Fibroblast of peridontal ligament (primary cell): ENCODE data around the gene HLA-DMA.

Experiments used
- DNase-seq: peaks from one replicate; pipeline ENCODE4 v3.0.0-alpha.2; 2010; ENCODE audit errors: extremely low read depth

Gene HLA-DMA

GRCh38 chr6:32974541-32975308 is 21.8 kb upstream of the HLA-DMA start:
- no peak for DNase-seq

DNA sequence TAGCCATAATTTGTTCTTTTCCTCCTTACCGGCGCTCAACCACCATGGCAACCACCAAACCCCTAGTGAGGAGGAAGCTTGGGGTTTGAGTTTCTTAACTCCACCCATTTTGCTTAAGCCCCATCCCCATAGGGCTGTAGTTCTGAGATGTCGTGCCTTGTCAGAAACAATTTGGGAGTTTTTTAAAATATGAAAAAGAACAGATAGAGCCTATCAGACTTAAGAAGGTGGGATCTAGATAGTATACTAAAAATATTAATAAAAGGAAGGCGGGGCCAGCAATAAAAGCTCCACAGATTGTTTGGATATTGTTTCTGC is 21.1 kb upstream of the HLA-DMA start:
- peak; percentile 67 for DNase-seq

DNA sequence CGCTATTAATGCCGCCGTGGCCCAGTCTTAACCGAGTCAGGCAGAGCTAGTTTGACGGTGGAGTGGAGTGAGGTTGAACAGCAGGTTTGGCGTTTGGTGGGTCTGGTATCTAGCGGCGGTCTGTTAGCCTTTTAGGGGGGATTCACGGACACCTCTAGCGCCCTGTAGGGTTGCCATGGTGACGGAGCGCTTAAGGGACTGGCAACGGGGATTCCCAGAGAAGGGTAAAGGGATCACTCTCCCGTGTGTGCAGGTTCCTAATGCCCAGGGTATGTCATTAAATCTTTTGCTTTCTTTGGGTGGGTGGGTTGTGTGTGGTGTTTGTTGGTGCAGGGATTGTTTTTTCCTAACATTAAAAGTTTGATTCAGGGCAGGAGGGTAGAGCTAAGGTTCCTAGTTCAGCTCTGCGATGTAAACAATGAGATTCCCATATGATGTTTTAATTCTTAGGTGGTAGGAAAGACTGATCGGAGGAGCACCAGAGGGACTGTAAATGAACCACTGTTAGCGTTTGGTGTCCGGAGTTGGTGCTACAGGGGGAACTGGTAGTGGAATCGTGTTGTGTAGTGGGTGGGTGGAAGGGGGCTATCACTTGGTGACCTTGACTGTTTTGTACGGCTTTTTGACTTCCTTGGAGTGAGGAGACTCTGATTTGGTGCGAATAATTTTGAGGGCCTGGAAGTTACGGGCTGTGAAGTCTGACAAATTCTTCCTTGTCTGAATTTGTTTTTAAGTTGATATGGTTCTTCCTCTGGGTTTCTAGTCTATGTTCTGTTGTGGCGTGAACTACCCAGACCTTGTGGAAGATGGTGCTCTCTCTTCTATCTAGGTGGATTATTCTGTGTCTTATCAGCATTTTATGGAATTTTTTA is 20.5 kb upstream of the HLA-DMA start:
- DNase-seq = peak; percentile 34

DNA sequence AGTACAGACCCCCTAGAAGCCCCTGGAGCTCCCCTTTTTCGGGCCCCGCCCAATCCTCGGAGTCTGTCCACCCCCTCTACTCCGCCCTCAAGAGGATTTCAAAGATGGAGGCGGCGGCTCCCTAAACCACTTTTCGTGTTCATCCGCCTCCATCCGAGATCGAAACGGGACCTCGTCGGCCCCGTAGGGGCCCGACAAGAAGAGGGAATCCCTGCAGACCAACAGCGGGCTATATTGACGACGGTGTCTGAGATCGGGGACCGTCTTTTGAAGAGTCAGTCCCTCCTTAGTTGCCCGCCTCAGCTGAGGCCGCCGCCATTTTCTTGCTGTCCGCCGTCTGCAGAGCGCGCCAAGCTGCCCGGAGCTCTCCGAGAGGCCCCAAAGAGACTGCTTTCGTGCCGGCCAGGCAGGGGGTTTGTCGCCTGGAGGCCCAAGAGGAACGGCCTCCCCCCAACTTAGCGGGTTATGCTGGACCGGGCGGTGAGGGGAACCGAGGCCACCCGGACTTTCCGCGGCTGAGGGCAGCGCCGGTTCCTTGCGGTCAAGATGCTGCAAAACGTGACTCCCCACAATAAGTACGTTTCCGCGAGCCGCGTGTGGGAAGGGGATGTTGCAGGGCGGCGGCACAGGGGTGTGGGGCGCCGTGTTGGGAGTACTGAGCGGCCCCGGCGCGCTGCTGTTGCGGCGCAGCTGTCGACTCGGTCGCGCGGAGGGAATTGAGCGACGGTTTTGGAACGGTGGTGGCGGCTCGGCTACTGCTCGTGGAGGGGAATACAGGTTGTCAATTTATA is 19.7 kb upstream of the HLA-DMA start:
- DNase-seq = no peak

GRCh38 chr6:32971581-32972352 is 18.9 kb upstream of the HLA-DMA start:
- peak; percentile 100 for DNase-seq

DNA sequence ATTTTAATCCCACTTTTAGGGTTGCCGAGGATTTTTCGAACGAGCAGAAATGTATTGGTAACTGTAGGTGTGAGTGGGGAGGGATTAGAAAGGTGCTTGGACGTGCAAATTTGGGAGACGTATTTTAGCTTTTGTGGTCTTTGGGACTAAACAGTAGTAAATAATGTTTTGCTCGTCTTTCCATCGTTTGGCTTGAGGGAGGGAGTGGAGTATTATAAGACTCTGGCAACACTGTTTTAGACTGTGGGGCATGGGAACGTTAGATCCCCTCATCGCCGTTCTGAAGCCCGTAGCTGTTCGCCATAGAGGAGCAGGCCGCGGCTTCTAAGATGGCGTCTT is 18.3 kb upstream of the HLA-DMA start:
- no peak for DNase-seq

GRCh38 chr6:32970413-32971241 is 17.7 kb upstream of the HLA-DMA start:
- peak; percentile 89 for DNase-seq

- DNase-seq = peak; percentile 96
These were observed 17.0 kb upstream of the HLA-DMA start for GRCh38 chr6:32969685-32970412.

DNA sequence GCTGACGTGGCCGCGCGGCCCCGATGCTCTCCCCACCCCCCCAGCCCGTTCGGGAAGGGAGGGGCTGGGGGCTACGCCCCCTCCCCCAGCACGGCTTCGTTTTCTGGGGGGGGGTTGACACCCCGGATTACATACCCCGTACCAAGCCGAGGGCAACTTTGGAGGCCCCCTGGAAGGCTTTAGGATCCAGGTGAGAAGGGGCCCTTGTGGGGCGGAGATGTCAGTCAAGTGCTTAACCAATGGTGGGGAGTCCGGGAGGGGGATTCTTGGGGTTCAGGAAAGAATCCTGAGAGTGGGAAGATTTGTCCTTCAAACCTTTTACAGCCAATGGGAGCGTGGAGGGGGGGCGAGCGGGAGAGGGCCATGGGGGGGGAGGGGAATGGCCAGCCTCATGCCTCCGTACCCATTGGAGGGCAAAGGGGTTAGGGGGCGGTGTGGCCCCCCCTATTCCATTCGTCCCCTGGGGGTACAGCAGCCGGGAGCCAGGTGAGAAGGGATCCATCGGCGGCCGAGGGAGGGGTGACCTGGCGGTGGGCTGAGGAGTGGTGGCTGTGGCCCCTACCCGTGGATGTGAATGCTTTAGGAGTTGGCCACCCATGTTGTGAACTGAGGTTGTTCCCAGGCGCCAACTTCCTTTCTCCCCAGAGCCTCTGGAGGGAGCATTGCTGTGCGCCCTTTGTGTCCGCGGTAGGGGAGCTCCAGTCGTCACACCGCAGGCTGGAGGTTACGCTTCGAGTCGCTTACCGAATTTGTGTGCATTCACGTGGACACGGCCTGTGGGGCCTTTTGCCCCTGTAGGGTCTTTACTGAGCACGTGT is 16.2 kb upstream of the HLA-DMA start:
- peak; percentile 83 for DNase-seq

- peak; percentile 95 for DNase-seq
These were observed 15.4 kb upstream of the HLA-DMA start, which contains the start of gene BRD2 for GRCh38 chr6:32968093-32968866. Gene BRD2, plus strand, starts transcription at chr6:32968594. Its CDS starts 4,305 bp downstream, at chr6:32972899.

DNA sequence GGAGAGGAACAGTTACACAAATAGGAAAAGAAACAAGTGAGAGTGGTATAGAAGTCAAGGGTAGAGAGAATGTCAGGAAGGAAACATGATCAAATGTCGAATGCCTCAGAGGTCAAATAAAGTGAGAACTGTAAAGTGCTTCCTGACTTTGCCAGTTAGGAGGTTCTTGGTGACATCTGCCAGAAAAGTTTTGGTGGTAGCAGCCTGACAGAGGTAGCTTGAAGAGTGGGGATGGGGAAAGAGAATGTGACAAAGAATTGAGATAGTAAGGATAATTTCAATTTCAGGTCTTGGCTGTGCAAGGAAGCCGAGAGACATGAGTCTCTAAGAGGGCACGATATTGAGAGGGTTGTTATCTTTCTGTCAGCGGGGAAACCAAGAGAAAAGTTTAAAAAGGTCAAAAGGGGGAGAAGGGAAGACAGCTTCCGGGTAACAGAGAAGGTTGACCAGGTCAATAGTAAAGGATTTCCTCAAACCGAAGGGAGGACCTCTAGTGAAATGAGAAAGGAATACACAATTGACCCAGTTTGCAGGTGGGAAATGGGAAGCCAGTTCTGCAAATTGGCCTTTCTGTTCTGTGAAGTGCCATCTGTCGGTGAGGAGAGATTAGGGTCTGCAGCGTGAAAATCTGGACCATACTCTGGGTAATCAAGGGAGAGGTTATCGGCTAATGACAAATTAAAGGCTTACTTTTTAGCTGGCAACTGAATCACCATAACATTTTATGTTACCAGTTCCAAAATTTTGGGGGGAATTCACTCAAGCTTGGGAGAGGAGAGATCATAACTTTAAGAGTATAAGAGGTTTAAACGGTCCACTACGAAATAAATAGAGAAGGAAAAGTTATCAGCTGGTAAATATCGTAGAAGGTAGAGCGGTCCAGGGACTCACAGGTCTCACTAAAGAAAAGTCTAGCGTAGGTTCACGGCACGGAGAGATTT is 14.5 kb upstream of the HLA-DMA start:
- DNase-seq = peak; percentile 54

GRCh38 chr6:32964776-32965175 is 11.9 kb upstream of the HLA-DMA start:
- DNase-seq = no peak

- no peak for DNase-seq
These were observed 11.0 kb upstream of the HLA-DMA start for GRCh38 chr6:32963866-32964265.

DNA sequence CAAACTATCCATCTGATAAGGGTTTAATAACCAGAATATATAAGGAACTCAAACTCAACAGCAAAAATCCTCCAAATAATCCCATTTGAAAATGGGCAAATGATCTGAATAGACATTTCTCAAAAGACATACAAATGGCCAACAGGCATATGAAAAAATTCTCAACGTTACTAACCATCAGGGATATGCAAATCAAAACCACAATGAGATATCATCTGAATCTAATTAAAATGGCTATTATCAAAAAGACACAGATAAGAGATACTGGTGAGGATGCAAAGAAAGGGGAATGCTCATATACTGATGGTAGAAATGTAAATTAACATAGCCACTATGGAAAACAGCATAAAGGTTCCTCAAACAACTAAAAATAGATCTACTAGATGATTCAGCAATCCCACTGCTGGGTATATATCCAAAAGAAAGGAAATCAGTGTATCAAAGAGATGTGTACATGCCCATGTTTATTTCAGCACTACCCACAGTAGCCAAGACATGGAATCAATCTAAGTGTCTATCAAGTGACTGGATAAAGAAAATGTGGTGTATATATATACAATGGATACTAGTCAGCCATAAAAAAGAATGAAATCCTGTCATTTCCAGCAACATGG is 9.4 kb upstream of the HLA-DMA start:
- peak; percentile 69 for DNase-seq

DNA sequence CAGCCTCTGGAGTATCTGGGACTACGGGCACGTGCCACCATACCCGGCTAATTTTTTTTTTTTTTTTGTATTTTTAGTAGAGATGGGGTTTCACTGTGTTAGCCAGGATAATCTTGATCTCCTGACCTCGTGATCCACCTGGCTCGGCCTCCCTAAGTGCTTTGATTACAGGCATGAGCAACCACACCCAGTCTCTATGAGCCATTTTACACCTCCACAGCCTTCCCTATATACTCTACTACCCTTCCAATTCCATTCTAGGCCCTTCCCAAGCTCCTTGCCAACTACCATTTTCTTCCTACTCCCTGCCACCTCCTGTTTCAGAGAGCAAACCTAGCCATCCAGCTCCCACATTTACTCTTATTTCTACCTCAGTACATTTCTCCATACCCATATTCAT is 7.7 kb upstream of the HLA-DMA start:
- DNase-seq = no peak

DNA sequence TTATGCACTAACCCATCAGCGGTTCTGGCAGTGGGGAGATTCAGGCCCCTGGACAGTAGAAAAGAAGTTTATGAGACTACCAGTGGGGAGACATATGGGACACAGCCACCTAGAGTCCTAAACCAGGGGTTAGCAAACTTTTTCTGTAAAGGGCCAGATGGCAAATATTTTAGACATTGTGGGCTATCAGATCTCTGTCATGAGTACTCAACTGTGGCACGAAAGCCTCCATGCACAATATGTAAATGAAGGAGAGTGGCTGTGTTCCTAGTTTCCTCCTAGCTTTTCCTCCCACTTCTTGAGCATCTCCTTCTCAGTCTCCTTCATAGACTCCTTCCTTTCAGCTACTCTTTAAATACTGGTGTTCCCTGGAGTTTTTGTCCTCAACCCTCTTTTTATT is 3.3 kb upstream of the HLA-DMA start:
- DNase-seq = no peak
